Measurements from ENCODE around the gene MAG.

DNA sequence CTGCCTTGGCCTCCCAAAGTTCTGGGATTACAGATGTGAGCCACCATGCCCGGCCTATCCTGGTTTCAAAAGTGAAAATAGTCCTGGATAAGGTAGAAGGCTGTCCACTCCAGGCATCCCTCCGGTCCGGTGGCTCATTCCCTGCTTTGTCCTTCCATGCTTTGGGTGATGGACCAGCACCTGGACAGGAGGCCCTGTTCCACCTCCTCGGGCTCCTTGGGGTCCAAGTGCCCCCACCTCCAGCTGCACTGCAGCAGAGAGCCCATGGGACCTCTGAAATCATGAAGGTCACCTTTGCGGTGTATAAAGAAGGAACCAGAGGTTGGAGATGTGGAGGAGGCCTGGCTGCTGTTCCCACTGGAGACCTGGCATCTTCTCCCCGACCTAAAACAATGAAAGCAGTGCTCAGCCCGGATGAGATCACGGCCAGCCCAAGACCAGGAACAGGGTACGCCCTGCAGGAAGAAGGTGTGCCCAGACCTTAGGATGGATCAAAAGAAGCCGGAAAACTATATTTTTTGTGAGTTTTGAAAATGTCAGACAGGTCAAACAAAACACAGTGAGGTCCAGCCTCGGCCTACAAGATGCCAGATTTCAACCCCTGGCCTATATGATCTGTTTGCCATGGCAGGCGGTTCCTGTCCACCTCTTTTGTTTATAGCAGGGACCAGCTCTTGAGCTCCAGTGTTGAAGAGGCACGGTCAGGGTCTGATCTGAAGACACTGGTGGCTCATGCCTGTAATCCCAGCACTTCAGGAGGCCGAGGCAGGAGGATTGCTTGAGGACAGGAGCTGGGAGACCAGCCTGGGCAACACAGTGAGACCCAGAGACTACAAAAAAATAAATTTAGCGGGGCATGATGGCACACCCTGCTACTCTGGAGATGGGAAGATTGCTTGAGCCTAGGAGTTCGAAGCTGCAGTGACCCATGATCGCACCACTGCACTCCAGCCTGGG is 37.3 kb upstream of the MAG start:
- TF ChIP-seq CTCF (conservative IDR thresholded peaks at IDR 0.05; ENCODE audit: low read length): no peak
- no peak for TF ChIP-seq EZH2phosphoT487 (IDR thresholded peaks at IDR 0.05; ENCODE audit: borderline replicate concordance)
